HTERT RPE-1 (cell line): Measurements from ENCODE around the gene GPANK1.
"Not testable (repeated sequence)": the region's sequence is repeated elsewhere in the genome, so short reads cannot be mapped to it uniquely, and the experiment has no call there.

Experiments used
- in situ Hi-C: fragments of 300-500 bp; cut with MboI; formaldehyde crosslinking; loops from 4 replicates; pipeline ENCODE4 v1.14.3; 2020; ENCODE audit warnings: low sequenced_read_pairs

Gene GPANK1

GRCh38 chr6:31664790-31665500, at the start of gene GPANK1:
GPANK1 (minus strand) TSS chr6:31664997; CDS start chr6:31664478, 519 bp downstream.
- in situ Hi-C loops, result no loop called here

DNA sequence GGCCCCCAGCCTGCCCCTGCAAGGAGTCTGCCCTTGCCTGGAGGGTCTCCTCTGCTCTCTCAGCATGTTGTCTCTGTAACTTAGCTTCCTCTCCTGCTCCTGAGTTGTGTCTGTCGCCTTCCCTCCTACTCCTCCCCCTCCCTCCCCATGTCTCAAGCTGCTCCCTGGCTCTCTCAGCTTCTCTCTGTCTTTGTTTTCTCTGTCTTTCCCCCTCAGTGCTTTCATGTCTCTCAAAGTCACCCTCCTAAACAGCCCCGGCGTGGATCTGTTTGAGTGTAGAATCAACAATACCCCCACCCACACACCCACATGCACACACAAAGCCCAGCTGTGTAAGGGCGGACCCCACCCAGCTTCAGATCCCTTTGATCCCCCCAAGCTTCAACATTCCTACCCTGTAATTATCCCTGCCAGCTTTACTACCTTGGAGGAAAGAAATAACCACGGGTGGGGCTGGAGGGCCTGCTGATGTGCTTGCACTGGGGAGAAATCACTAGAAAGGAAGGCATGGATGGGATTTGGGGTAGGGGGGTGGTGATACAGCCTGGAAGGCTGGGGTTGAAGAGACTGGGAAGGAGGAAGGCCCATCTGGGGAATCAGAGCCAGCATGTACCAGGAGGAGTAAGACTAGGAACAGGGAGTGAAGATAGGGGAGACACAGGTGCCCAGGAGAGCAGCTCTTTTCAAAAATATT, 49.3 kb upstream of the GPANK1 start:
- in situ Hi-C loops, result no loop called here

DNA sequence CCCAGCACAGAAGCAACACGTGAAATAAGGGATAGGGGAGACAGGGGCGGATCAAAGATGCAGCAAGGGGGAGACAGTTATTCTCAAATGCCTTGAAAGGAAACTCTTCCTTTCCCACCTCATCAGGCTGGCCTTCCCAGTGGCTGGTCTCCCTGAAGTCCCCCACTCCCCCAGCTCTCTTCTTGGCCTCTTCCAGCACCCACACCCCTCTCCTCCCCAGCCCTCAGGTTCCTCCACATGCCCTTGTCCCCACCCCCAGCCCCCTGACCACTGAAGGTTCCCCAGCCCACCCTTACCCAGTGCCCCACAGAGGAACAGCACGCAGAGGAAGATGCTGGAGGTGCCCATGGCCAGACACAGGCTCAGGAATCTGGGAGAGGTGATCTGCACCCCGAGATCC, 48.7 kb upstream of the GPANK1 start:
- in situ Hi-C loops, result no loop called here

DNA sequence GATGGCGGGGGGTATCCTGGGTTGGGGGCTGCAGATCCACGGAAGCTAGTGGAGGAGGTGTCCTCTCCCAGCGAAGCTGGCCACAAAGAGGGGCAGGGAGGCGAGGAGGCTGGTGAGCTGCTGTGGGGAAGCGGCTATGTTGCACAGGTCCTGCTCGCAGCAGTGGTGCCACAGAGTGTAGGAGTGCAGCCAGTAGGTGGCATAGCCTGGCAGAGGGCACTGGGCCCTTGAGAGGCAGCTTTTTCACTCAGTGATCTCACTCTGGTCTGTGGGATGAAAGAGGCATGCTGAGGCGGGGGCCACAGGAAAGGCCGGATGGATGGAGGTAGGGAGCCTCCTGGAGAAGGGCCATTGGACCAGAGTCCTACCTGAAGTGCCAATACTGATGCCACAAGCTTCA, 47.5 kb upstream of the GPANK1 start:
- in situ Hi-C loops, result no loop called here

- in situ Hi-C loops, result no loop called here
These were observed 46.4 kb upstream of the GPANK1 start for GRCh38 chr6:31711233-31711632.

GRCh38 chr6:31710523-31711219, 45.9 kb upstream of the GPANK1 start:
- in situ Hi-C loops, result no loop called here

DNA sequence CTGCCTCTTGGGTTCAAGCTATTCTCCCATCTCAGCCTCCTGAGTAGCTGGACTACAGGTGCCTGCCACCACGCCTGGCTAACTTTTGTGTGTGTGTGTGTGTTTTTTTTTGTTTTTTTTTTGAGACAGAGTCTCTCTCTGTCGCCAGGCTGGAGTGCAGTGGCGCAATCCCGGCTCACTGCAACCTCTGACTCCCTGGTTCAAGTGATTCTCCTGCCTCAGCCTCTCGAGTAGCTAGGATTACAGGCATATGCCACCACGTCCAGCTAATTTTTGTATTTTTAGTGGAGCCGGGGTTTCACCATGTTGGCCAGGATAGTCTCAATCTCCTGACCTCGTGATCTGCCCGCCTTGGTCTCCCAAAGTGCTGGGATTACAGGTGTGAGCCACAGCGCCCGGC, 44.4 kb upstream of the GPANK1 start:
- in situ Hi-C loops, result not testable (repeated sequence)

DNA sequence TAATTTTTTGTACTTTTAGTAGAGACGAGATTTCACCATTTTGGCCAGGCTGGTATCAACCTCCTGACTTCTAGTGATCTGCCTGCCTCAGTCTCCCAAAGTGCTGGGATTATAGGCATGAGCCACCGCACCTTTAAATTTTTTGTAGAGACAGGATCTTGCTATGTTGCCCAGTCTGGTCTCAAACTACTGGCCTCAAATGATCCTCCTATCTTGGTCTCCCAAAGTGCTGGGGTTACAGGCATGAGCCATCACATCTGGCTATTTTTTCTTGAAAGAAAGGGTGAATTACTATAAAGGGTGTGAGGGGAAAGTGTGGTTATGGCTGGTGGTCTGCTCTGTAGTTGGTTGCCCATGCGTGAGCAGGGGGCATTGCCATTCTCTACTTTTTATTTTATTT, 43.4 kb upstream of the GPANK1 start:
- in situ Hi-C loops, result no loop called here

DNA sequence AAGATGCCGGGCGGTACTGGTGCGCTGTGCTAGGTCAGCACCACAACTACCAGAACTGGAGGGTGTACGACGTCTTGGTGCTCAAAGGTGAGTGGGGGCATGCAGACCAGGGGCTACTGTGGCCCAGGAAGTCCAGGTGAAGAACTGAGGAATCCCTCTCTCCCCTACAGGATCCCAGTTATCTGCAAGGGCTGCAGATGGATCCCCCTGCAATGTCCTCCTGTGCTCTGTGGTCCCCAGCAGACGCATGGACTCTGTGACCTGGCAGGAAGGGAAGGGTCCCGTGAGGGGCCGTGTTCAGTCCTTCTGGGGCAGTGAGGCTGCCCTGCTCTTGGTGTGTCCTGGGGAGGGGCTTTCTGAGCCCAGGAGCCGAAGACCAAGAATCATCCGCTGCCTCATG, 42.9 kb upstream of the GPANK1 start:
- in situ Hi-C loops, result no loop called here

DNA sequence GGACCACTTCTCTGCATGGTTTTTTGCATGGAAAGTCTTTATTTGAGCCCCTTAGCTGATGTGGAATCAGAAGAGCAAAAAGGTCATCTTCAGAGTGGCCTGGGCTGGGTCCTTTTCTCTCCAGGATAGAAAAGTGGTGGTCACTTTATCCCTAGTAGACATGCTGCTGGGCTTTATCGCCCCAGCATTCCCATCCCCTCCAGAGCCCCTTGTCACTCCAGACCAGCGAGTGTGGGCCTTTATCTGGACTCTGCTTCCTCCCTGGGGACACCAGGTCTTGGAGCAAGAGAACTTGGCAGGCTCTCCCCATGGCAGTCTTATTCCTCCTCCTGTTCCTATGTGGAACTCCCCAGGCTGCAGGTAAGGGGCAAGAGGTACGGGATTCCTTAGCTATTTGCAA, 41.8 kb upstream of the GPANK1 start, which contains the start of gene LY6G6F:
LY6G6F (plus strand) TSS at position 268 of the 400 bp plus-strand sequence; CDS start at position 309, 41 bp downstream.
- in situ Hi-C loops, result no loop called here

DNA sequence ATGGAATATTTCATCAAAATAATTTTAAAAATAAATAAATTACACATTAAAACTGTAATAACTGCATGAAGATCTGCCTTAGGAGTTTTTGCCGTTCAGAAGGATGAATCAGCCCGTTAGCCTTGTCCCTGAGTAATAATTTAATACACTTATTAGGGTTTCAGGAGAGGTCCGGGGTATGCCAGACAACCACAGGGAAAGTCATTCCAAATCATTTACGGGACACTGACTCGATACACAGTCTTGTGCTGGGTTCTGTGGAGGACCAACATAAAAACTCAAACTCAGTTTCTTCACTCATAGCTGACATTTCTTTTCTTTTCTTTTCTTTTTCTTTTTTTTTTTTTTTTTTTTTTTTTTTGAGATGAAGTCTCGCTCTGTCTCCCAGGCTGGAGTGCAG, 41.1 kb upstream of the GPANK1 start:
- in situ Hi-C loops, result no loop called here

GRCh38 chr6:31702819-31703716, 38.3 kb upstream of the GPANK1 start, which contains the start of gene ABHD16A:
ABHD16A (minus strand) TSS chr6:31703324; CDS start chr6:31703281, 43 bp downstream.
- in situ Hi-C loops, result no loop called here

DNA sequence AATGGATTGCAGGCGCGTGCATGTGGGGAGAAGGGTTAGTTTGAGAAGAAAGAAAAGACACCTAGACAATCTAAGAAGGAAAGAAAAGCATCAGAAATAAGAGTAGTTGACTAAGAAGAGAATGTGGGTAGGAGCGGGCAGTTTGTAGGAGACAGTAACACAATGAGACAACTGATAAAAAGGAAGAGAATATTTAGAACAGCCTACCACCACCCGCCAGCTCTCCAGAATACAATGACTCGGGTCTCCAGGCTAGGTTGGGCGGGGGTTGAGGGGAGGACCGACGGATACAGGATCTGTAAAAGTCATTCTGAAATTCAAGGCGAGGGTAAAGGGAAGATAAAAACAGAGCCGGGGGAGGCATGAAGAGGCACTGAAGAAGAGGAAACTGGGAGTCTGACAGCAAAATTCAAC, 37.6 kb upstream of the GPANK1 start:
- in situ Hi-C loops, result no loop called here

DNA sequence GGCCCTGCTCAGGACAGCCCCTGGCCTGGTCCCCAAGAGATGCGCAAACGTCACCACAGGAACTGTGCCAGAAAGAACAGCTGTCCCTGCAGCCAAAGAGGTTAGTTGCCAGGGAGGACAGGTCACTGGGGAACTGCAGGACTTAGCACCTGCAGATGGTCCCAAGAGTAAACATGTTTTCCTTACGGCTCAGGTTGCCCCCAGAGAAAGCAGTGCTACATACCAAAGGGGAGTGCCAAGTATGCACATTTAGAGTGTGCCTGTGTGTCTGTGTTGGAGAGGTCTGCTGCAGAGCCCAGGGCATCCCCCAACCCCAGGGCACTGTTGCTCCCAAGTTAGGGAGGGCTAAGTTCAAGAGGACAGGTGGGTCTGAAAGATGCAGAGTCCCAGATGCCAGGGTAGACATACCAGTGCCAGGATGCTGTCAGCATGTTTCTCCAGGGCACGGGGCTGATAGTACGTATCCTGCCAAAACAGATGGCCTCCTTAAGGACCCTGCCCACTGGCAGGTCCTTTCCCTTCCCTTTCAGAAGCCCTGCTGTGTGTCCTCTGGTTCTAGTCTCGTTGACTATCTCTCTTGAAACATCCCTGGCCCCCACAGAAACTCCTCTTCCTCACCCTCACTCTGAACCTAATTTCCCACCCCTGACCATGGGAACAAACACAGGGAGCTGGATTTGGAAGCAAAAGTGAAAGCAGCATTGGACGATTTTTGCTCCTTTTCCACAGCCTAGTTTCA, 37.0 kb upstream of the GPANK1 start:
- in situ Hi-C loops, result no loop called here

- in situ Hi-C loops, result no loop called here
These were observed 36.1 kb upstream of the GPANK1 start for GRCh38 chr6:31700740-31701401.

- in situ Hi-C loops, result no loop called here
These were observed 32.8 kb upstream of the GPANK1 start for GRCh38 chr6:31697555-31697954.

DNA sequence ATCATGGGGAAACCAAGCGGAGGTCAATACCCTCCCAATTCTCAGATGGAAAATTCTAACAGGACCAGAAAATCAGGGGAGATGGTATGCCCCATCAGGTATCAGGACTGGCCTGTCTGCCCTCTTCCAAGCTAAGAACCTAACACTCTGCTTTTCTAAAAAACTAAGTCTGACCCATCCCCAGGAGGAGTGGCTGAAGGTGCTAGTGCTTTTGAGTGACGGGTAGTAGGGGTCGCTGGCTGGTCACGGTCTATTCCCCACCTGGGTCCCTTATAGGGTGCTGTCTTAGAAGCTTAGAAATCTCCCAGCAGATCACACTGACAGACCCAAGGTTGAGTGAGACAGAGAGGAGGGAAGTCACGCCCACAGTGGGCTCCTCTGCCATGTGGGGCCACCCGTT, 28.7 kb upstream of the GPANK1 start:
- in situ Hi-C loops, result no loop called here

DNA sequence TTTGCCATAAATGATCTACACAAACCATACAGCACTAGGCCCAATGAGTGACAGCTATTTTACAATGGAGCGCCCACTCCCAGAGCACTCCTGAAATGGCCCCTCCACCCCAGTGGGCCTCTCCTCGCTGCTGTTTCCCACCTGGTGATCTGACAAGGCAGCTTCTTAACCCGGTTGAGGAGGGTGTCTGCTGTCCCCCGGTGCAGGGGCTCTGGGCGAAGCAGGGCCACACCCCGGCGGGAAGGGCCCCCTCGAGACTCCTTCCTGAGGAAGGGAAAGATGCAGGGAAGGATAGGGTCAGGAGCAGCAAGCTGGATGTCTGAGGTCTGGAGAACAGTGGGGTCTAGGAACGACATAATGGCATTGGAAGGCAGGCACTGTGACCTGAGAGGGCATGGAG, 28.1 kb upstream of the GPANK1 start:
- in situ Hi-C loops, result no loop called here

DNA sequence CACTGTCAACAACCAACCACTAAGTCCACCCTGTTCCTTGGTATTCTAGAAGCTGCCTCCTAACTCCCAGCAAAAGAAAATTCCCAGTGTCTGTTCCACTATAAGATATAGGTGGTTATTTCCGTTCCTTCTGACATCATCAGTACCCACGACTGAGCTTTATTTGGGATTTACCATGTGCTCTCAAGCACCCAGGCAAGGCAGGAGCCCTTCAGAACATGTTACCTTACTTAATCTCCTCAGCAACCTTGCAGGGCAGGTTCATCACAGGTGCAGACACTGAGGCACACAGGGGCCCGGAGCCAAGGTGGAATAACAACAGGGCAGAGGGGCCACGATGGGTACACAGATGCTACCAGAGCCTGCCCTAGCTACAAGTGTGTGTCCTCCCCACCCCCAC, 27.6 kb upstream of the GPANK1 start:
- in situ Hi-C loops, result no loop called here
